Smooth muscle cell of the umbilical artery (primary cell): Measurements from ENCODE around the gene ARTN. TPM values are rescaled to one million over a fixed set of nuclear protein-coding genes. Genes with fewer than 3 reads are reported as not detected.

Experiments
- total RNA-seq: library from RNA; depleted of rRNA; stranded (reverse); fragments of >200 nt; gene quantifications from 2 replicates; pipeline ENCODE4 v1.2.3, GENCODE V29; 2014

The ARTN gene, protein sequence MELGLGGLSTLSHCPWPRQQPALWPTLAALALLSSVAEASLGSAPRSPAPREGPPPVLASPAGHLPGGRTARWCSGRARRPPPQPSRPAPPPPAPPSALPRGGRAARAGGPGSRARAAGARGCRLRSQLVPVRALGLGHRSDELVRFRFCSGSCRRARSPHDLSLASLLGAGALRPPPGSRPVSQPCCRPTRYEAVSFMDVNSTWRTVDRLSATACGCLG
- total RNA-seq: 0.30 TPM in 1 of 2 replicates, not detected in the other

DNA sequence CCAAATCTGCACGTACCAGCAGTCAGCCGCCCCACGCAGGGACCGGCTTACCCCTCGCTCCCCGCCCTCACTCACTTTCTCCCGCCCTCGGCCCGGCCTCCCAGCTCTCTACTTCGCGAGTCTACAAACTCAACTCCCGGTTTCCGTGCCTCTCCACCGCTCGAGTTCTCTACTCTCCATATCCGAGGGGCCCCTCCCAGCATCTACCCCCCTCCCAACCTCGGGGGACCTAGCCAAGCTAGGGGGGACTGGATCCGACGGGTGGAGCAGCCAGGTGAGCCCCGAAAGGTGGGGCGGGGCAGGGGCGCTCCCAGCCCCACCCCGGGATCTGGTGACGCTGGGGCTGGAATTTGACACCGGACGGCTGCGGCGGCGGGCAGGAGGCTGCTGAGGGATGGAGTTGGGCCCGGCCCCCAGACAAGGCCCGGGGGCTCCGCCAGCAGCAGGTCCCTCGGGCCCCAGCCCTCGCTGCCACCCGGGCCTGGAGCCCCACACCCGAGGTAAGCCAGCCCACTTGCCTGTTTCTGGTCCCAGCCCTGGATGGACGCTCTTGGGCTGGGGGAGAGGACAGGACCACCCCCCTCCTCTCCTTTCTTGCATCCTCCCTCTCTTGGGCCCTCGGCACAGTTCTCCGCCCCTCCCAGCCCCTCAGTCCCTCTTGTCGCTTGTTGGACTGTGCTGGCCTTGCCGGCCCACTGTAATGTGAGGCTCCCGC lies at the start of gene ARTN:
TSS of gene ARTN (plus strand) at position 416 of the 715 bp plus-strand sequence. CDS start 1,856 bp downstream, outside the sequence.

DNA sequence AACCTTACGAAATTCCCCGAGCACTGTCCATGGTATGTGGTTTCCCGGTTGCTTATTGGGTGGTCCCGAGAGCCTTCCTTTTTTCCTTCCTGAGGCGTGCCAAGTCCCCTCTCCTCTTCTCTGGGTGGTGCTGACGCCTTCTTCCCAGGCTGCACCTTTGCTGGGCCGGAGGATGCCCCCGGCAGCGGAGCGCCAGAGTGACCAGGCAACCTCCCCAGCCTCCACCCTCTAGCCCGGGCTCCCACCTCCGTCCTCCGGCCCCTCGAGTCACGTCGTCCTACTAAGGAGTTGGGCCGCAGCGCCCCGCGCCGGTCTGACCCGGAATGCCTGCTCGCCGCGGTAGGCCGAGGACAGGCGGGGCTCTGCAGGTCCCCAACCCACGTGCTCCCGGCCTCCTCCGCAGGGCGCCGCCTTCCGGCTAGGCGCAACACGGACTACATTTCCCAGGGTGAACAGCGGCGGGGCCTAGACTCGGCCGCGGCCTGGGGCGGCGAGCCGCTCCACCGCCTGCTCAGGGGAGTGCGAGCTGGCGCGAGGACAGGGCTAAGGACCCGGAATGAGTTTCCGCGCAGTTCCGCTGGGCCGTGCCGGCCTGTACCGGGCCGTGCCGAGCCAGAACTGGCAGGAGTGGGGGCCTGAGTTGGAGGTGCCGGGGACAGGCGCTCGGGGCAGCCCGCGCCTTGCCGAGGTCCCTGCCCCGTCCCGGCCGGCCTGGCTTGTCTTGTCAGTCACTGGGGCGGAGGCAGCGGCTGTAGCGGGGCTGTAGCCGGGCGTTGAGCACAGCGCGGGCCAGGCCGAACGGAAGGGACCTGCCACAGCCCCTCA lies 12.8 kb downstream of the ARTN start, which contains the start of gene IPO13:
TSS of gene IPO13 (plus strand) at position 715 of the 825 bp plus-strand sequence. CDS start 651 bp downstream, outside the sequence.

DNA sequence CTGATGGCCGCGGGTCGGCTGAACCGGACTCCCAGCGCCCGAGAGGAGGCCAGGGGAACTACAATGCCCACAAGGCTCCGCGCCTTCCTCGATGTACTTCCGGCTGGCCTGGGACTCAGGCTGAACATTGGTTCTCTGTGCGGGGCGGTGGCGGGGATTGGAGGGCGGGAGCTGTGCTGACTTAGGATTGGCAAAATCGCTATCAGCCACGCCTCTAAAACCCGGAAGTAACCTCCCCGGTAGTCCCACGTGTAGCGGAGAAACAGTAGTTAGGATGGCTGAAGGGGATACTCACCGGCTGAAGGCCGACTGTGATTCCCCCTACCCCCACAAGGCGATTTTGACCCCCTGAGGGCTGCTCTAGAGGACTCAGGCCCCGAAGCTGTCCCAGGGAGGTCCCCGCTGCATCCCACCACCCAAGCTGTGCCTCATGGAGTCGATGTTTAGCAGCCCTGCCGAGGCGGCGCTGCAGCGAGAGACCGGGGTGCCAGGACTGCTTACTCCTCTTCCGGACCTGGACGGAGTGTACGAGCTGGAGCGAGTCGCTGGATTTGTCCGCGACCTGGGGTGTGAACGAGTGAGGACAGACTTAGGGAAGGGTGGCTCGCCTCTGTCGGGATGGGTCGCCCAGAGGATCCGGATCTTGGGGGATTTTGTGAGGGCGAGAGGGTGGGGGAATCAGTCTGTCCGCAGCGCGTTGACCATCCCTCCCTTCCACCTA lies 36.3 kb downstream of the ARTN start, which contains the start of gene DPH2:
TSS of gene DPH2 (plus strand) at position 265 of the 721 bp plus-strand sequence. CDS start at position 431, 166 bp downstream.

GRCh38 chr1:43974443-43975248 lies 41.0 kb downstream of the ARTN start, which contains the start of gene ATP6V0B:
Gene ATP6V0B (plus strand): TSS chr1:43974960. CDS start chr1:43975041, 81 bp downstream.

DNA sequence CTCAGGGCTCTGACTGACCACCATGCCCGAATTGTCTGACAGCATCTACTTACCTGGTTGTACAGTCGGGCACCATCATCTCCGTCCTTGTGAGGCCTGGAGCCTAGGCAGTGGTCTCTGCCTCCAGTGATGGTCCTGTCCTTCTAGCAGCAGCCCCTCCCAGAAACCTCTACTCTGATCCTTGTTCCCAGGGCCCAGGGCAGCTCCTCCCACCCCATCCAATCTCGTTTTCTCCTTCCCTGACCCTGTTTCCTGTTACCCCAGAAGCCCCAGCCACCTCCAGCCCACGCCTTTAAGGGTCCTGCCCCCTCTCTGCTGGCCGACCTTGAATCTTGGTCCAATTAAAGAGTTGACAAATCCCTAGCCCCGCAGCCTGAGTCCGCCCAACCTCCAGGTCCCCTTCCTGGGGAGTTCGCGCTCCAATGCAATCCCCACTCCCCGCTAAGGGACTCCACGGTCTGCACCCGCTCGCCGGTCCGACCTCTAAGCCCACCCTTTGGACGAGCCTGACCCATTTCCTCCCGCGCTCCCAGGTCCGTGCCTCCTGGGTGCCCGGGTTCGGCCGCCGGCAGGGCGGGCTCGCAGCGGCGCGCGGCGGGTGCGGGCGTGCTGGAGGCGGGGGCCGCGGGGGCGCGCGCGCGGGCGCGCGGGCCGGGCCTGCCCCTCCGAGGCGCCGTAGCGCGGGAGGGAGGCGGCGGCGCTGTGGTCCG lies 45.1 kb downstream of the ARTN start, which contains the start of gene B4GALT2:
TSS of gene B4GALT2 (plus strand) at position 660 of the 710 bp plus-strand sequence. CDS start 1,951 bp downstream, outside the sequence.

Other genes starting within 250 kb of the ARTN start
- 17.8 and 22.1 TPM in 2 replicates for gene ST3GAL3, start 226.3 kb upstream of the ARTN start, total RNA-seq
- gene IPO13, start 13.1 kb downstream of the ARTN start, total RNA-seq: 19.0 and 27.9 TPM in 2 replicates
- 13.4 and 19.6 TPM in 2 replicates for gene DPH2, start 36.2 kb downstream of the ARTN start, total RNA-seq
- gene ATP6V0B, start 41.2 kb downstream of the ARTN start, total RNA-seq: 74.9 and 154 TPM in 2 replicates
- 78.9 and 84.0 TPM in 2 replicates for gene B4GALT2, start 45.4 kb downstream of the ARTN start, total RNA-seq
- gene CCDC24, start 57.8 kb downstream of the ARTN start, total RNA-seq: 3.3 and 4.8 TPM in 2 replicates
- gene SLC6A9, start 97.7 kb downstream of the ARTN start, total RNA-seq: 7.7 and 11.0 TPM in 2 replicates
- gene KLF17, start 185.0 kb downstream of the ARTN start, total RNA-seq: 0.05 TPM in 1 of 2 replicates, not detected in the other
- gene KLF18, start 207.8 kb downstream of the ARTN start, total RNA-seq: not detected in 2 replicates